ENCODE results near the gene AP3B1. TPM values are rescaled to one million over a fixed set of nuclear protein-coding genes. Genes with fewer than 3 reads are reported as not detected.

AP3B1 gene
- total RNA-seq, 1 experiment from 2014 or later = 27.4 TPM

DNA sequence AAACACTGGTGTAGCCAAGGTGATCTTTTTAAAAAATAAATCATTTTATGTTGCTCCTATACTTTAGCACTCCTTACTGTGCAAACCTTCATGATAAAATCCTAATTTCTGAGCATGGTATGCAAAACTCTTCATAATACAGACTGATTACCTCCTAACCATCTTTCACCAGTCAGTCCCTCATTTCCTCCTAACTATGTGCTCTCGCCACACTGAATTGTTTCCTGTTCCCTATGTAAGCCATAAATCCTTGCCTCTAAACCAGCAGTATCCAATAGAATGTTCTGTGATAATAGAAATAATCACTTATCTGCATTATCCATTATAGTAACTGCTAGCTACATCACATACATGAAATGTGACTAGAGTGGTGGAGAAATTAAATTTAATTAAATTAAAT, 10.7 kb downstream of the AP3B1 start:
- no peak for DNase-seq
- no peaks in the 10 kb centered on the region for H3K27me3 ChIP-seq (ENCODE audit: low read length)
- H3K4me1 ChIP-seq (ENCODE audit: low read length) = no peaks in the 10 kb centered on the region
- peaks cover 71% of the 10 kb centered on the region for H3K79me2 ChIP-seq (ENCODE audit: low read length)
- no peak overlapping the region for H3K27ac ChIP-seq (ENCODE audit: low read length)
- H3K9me3 ChIP-seq (ENCODE audit: low read length) = no peaks in the 10 kb centered on the region
- no peaks in the 10 kb centered on the region for H3K9me2 ChIP-seq (replicated peaks; ENCODE audit: insufficient read depth, low read length)
- H3K9ac ChIP-seq (ENCODE audit: low read length) = no peak overlapping the region
- H2AFZ ChIP-seq (ENCODE audit: low read length) = no peak overlapping the region
- no peak overlapping the region for H3K4me2 ChIP-seq (ENCODE audit: low read depth, low read length, poor library complexity, severe bottlenecking)
- no peaks in the 10 kb centered on the region for H3K36me3 ChIP-seq (ENCODE audit: insufficient read depth, low read length)
- peaks cover 12% of the 10 kb centered on the region; the same call in 1 of the 2 replicates for H4K20me1 ChIP-seq (ENCODE audit: insufficient read depth, low read depth, low read length)
- H3K4me3 ChIP-seq (ENCODE audit: low read length) = no peak overlapping the region

DNA sequence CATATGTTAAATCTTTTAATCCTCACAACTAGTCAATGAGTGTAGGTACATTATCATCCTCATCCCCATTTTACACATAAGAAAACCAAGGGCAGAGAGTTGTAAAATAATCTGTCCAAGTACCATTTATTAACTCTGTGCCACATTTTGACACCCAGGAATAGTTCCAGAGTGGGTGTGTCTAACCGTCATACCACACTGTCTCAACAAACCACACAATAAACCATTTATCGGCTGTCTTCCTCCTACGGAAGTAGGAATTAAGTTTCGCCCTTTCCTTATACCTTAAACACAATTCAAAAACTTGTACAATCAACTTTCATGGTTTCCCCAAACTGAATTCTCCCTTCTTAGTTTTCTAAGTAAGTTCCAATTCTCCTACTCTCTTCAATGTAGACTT, 11.4 kb downstream of the AP3B1 start:
- H2AFZ ChIP-seq (ENCODE audit: low read length) = no peak overlapping the region
- no peaks in the 10 kb centered on the region for H3K36me3 ChIP-seq (ENCODE audit: insufficient read depth, low read length)
- H3K9me2 ChIP-seq (replicated peaks; ENCODE audit: insufficient read depth, low read length) = no peaks in the 10 kb centered on the region
- no peaks in the 10 kb centered on the region for H3K9me3 ChIP-seq (ENCODE audit: low read length)
- no peak for DNase-seq
- no peaks in the 10 kb centered on the region for H3K27me3 ChIP-seq (ENCODE audit: low read length)
- H3K27ac ChIP-seq (ENCODE audit: low read length) = no peak overlapping the region
- H3K79me2 ChIP-seq (ENCODE audit: low read length) = peaks cover 66% of the 10 kb centered on the region
- no peak overlapping the region for H3K9ac ChIP-seq (ENCODE audit: low read length)
- peaks cover 12% of the 10 kb centered on the region; the same call in 1 of the 2 replicates for H4K20me1 ChIP-seq (ENCODE audit: insufficient read depth, low read depth, low read length)
- H3K4me1 ChIP-seq (ENCODE audit: low read length) = no peaks in the 10 kb centered on the region
- no peak overlapping the region for H3K4me2 ChIP-seq (ENCODE audit: low read depth, low read length, poor library complexity, severe bottlenecking)
- no peak overlapping the region for H3K4me3 ChIP-seq (ENCODE audit: low read length)

DNA sequence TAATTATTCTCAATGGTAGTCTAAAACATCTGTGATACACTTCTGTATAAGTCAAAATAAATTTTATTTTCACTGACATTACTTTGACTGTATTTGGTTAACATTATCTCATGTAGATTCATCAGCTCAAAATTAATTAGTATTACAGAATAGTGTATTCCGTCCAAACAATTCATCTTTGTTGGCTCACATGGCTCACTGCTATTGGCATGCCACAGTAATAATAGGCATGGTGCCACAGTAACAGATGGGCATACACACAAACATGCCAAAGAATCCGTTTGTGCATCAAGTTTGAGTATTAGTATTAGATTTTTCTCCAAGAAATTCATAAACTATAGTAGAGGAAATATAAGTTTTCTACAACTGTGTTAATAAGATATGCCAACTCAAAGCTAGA, 14.2 kb downstream of the AP3B1 start:
- no peaks in the 10 kb centered on the region for H3K4me1 ChIP-seq (ENCODE audit: low read length)
- no peak for DNase-seq
- no peaks in the 10 kb centered on the region for H3K9me2 ChIP-seq (replicated peaks; ENCODE audit: insufficient read depth, low read length)
- no peak overlapping the region for H3K9ac ChIP-seq (ENCODE audit: low read length)
- H3K79me2 ChIP-seq (ENCODE audit: low read length) = peaks cover 53% of the 10 kb centered on the region
- H3K9me3 ChIP-seq (ENCODE audit: low read length) = no peaks in the 10 kb centered on the region
- H4K20me1 ChIP-seq (ENCODE audit: insufficient read depth, low read depth, low read length) = peaks cover 10% of the 10 kb centered on the region; the same call in 1 of the 2 replicates
- no peak overlapping the region for H3K27ac ChIP-seq (ENCODE audit: low read length)
- no peak overlapping the region for H2AFZ ChIP-seq (ENCODE audit: low read length)
- no peaks in the 10 kb centered on the region for H3K36me3 ChIP-seq (ENCODE audit: insufficient read depth, low read length)
- H3K4me3 ChIP-seq (ENCODE audit: low read length) = no peak overlapping the region
- H3K27me3 ChIP-seq (ENCODE audit: low read length) = no peaks in the 10 kb centered on the region
- H3K4me2 ChIP-seq (ENCODE audit: low read depth, low read length, poor library complexity, severe bottlenecking) = no peak overlapping the region

DNA sequence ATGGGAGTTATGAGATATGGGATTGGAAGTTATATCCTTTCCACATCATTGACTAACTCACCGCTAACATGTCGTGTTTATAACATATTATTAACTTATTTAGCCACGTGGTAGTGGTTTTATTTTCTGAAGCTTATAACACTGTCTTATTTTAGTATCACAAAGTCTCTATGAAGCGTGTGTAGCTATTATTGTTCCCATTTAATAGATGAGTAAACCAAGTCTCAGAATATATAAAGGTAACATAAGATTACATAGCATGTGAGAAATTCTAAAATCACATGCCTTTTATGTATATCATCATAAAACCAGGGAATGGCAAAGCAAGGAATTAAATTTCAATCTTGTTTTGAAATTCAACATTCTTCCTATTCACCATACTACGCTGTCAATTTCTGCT, 15.3 kb downstream of the AP3B1 start:
- H3K4me2 ChIP-seq (ENCODE audit: low read depth, low read length, poor library complexity, severe bottlenecking) = no peak overlapping the region
- H3K36me3 ChIP-seq (ENCODE audit: insufficient read depth, low read length) = no peaks in the 10 kb centered on the region
- no peaks in the 10 kb centered on the region for H3K4me1 ChIP-seq (ENCODE audit: low read length)
- no peaks in the 10 kb centered on the region for H3K9me2 ChIP-seq (replicated peaks; ENCODE audit: insufficient read depth, low read length)
- H4K20me1 ChIP-seq (ENCODE audit: insufficient read depth, low read depth, low read length) = peaks cover 13% of the 10 kb centered on the region; the same call in 1 of the 2 replicates
- H3K27ac ChIP-seq (ENCODE audit: low read length) = no peak overlapping the region
- no peaks in the 10 kb centered on the region for H3K9me3 ChIP-seq (ENCODE audit: low read length)
- H2AFZ ChIP-seq (ENCODE audit: low read length) = no peak overlapping the region
- peaks cover 55% of the 10 kb centered on the region for H3K79me2 ChIP-seq (ENCODE audit: low read length)
- H3K9ac ChIP-seq (ENCODE audit: low read length) = no peak overlapping the region
- H3K4me3 ChIP-seq (ENCODE audit: low read length) = no peak overlapping the region
- H3K27me3 ChIP-seq (ENCODE audit: low read length) = no peaks in the 10 kb centered on the region
- no peak for DNase-seq

DNA sequence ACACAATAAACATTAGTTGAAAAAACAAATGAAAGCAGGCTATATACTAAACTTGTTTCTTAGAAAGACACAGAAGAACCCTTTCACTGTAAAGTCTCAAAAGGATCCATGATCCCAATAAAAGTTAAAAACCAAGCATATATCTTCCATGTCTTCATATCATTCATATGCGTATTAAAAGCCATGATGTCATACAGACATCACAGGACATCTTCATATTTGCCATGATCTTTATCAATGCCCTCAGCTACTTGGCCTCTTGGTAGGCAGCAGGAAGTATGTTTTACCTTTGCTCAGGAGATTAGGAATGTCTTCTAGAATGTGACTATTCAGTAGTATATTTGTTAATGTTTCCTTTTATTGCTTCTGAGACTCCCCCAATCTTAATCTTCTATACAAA, 16.8 kb downstream of the AP3B1 start:
- Histone ChIP-seq H3K4me1 (ENCODE audit: low read length) (no peaks in the 10 kb centered on the region), H3K27ac (ENCODE audit: low read length) (no peak overlapping the region), H3K4me3 (ENCODE audit: low read length) (no peak overlapping the region), H3K36me3 (ENCODE audit: insufficient read depth, low read length) (no peaks in the 10 kb centered on the region), H4K20me1 (ENCODE audit: insufficient read depth, low read depth, low read length) (peaks cover 25% of the 10 kb centered on the region; the same call in 1 of the 2 replicates), H3K9ac (ENCODE audit: low read length) (no peak overlapping the region), H3K79me2 (ENCODE audit: low read length) (peaks cover 53% of the 10 kb centered on the region), H3K9me2 (replicated peaks; ENCODE audit: insufficient read depth, low read length) (no peaks in the 10 kb centered on the region), H3K4me2 (ENCODE audit: low read depth, low read length, poor library complexity, severe bottlenecking) (no peak overlapping the region), H3K9me3 (ENCODE audit: low read length) (no peaks in the 10 kb centered on the region), H2AFZ (ENCODE audit: low read length) (no peak overlapping the region), H3K27me3 (ENCODE audit: low read length) (no peaks in the 10 kb centered on the region)
- DNase-seq = no peak

DNA sequence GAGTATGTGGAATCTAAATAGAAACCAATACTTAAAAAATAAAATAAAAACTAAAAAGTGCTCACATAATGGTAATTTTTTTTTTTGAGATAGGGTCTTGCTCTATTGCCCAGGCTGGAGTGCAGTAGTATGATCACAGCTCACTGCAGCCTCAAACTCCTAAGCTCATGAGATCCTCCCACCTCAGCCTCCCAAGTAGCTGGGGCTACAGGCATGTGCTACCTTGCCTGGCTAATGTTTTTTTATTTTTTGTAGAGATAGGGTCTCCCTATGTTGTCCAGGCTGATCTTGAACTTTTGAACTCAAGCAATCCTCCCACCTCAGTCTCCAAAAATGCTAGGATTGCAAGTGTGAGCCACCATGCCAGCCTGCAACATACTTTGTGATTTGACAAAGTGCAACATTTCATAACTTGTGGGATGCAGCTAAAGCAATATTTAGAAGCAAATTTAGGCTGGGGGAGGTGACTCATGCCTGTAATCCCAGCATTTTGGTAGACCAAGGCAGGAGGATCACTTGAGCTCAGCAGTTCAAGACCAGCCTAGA, 18.4 kb downstream of the AP3B1 start:
- H3K27me3 ChIP-seq (ENCODE audit: low read length) = no peaks in the 10 kb centered on the region
- no peaks in the 10 kb centered on the region for H3K9me3 ChIP-seq (ENCODE audit: low read length)
- peaks cover 43% of the 10 kb centered on the region for H3K79me2 ChIP-seq (ENCODE audit: low read length)
- no peaks in the 10 kb centered on the region for H3K9me2 ChIP-seq (replicated peaks; ENCODE audit: insufficient read depth, low read length)
- H3K4me3 ChIP-seq (ENCODE audit: low read length) = no peak overlapping the region
- DNase-seq = no peak
- H3K27ac ChIP-seq (ENCODE audit: low read length) = no peak overlapping the region
- no peaks in the 10 kb centered on the region for H3K36me3 ChIP-seq (ENCODE audit: insufficient read depth, low read length)
- no peaks in the 10 kb centered on the region for H3K4me1 ChIP-seq (ENCODE audit: low read length)
- H2AFZ ChIP-seq (ENCODE audit: low read length) = no peak overlapping the region
- H4K20me1 ChIP-seq (ENCODE audit: insufficient read depth, low read depth, low read length) = peaks cover 23% of the 10 kb centered on the region
- H3K4me2 ChIP-seq (ENCODE audit: low read depth, low read length, poor library complexity, severe bottlenecking) = no peak overlapping the region
- H3K9ac ChIP-seq (ENCODE audit: low read length) = no peak overlapping the region

DNA sequence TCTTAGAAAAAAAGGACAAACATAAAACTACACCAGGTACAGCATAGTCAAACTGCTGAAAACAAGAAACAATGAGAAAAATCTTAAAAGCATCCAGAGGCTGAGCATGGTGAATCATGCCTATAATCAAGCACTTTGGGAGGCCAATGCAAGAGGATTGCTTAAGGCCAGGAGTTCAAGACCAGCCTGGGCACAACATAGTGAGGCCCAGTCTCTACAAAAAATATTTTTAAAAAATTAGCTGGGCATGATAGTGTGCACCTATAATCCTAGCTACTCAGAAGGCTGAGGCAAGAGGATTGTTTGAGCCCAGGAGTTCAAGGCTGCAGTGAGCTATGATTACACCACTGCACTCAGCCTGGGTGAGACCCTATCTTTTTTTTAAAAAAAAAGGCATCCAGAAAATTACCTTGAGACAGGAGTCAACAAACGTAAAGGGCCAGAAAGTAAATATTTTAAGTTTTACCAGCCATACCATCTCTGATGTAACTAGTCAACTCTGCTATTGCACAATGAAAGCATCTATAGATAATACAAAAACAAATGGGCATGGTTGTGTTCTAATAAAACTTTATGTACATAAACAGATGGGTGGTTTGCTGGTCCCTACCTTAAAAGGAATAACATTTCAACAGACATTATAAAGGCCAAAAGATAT, 19.8 kb downstream of the AP3B1 start:
- no peak overlapping the region for H3K27ac ChIP-seq (ENCODE audit: low read length)
- no peak overlapping the region for H3K4me3 ChIP-seq (ENCODE audit: low read length)
- H3K9me3 ChIP-seq (ENCODE audit: low read length) = no peaks in the 10 kb centered on the region
- no peaks in the 10 kb centered on the region for H3K36me3 ChIP-seq (ENCODE audit: insufficient read depth, low read length)
- H3K9me2 ChIP-seq (replicated peaks; ENCODE audit: insufficient read depth, low read length) = no peaks in the 10 kb centered on the region
- no peaks in the 10 kb centered on the region for H3K27me3 ChIP-seq (ENCODE audit: low read length)
- H3K4me1 ChIP-seq (ENCODE audit: low read length) = no peaks in the 10 kb centered on the region
- DNase-seq = no peak
- H3K9ac ChIP-seq (ENCODE audit: low read length) = no peak overlapping the region
- no peak overlapping the region for H2AFZ ChIP-seq (ENCODE audit: low read length)
- H3K79me2 ChIP-seq (ENCODE audit: low read length) = peaks cover 32% of the 10 kb centered on the region
- peaks cover 23% of the 10 kb centered on the region for H4K20me1 ChIP-seq (ENCODE audit: insufficient read depth, low read depth, low read length)
- no peak overlapping the region for H3K4me2 ChIP-seq (ENCODE audit: low read depth, low read length, poor library complexity, severe bottlenecking)

DNA sequence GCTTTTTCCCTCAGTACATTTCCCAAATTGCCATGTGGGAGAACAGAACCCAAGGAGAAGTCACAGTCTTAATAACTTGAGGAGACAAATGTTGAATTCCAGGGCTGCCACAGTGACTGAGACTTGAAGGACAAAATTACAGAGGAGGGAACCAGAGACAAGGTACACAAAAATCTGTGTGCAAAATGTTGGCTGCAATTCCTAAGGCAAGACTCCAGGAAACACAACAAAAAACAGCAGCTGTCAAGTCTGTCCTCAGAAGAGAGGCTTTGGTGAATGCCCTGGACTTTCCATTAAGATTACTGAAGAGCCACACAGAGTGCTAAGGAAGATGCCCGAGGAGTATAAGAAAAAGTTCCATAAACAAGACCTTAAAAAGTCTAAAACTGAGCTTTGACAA, 21.1 kb downstream of the AP3B1 start:
- H3K9ac ChIP-seq (ENCODE audit: low read length) = no peak overlapping the region
- no peak overlapping the region for H3K27ac ChIP-seq (ENCODE audit: low read length)
- no peak overlapping the region for H3K4me3 ChIP-seq (ENCODE audit: low read length)
- H3K4me1 ChIP-seq (ENCODE audit: low read length) = peaks cover 3% of the 10 kb centered on the region
- H3K9me3 ChIP-seq (ENCODE audit: low read length) = no peaks in the 10 kb centered on the region
- no peak overlapping the region for H3K4me2 ChIP-seq (ENCODE audit: low read depth, low read length, poor library complexity, severe bottlenecking)
- peaks cover 27% of the 10 kb centered on the region for H4K20me1 ChIP-seq (ENCODE audit: insufficient read depth, low read depth, low read length)
- no peak for DNase-seq
- H3K9me2 ChIP-seq (replicated peaks; ENCODE audit: insufficient read depth, low read length) = no peaks in the 10 kb centered on the region
- no peaks in the 10 kb centered on the region for H3K36me3 ChIP-seq (ENCODE audit: insufficient read depth, low read length)
- peaks cover 31% of the 10 kb centered on the region for H3K79me2 ChIP-seq (ENCODE audit: low read length)
- H2AFZ ChIP-seq (ENCODE audit: low read length) = no peak overlapping the region
- no peaks in the 10 kb centered on the region for H3K27me3 ChIP-seq (ENCODE audit: low read length)
